ENCODE measurements around the gene CHTF18.
"Not testable (repeated sequence)": the region's sequence is repeated elsewhere in the genome, so short reads cannot be mapped to it uniquely, and the experiment has no call there.

Gene CHTF18

DNA sequence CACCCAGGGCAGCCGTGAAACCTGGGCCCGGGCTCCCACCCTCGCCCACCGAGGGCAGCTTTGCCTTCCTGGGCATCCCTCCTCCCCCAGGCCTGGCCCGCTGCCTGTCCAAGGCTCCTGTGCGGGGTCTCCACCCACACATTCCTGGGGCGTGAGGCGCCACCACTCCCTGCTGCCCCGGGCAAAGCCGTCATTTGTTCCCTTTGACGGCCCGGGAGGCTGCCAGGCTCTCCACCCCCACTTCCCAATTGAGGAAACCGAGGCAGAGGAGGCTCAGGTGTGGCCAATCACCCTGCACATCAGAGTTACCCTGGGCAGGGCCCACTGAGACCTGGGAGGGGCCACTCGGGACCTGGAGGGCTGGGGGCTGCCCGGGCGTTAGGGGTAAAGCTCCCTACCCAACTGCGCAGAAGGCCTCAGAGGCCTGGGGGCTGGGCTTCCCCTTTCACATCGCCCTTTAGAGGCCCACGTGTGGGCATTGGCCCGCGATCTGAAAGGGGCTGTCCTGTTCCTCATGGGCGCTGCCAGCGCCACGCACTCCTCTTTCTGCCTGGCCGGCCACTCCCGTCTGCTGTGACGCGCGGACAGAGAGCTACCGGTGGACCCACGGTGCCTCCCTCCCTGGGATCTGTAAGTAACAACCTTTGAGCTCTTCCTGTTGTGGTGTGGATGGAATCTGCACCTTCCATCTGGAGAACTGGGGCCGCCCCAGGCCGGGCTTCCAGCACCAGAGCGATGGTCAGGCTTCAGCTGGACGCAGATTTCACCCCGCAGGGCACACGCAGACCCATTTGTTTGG is 27.7 kb upstream of the CHTF18 start, which contains the start of gene MSLN:
MSLN (plus strand) TSS at position 190 of the 799 bp plus-strand sequence. CDS start 1,947 bp downstream, outside the sequence.
- DNase-seq: no peak

DNA sequence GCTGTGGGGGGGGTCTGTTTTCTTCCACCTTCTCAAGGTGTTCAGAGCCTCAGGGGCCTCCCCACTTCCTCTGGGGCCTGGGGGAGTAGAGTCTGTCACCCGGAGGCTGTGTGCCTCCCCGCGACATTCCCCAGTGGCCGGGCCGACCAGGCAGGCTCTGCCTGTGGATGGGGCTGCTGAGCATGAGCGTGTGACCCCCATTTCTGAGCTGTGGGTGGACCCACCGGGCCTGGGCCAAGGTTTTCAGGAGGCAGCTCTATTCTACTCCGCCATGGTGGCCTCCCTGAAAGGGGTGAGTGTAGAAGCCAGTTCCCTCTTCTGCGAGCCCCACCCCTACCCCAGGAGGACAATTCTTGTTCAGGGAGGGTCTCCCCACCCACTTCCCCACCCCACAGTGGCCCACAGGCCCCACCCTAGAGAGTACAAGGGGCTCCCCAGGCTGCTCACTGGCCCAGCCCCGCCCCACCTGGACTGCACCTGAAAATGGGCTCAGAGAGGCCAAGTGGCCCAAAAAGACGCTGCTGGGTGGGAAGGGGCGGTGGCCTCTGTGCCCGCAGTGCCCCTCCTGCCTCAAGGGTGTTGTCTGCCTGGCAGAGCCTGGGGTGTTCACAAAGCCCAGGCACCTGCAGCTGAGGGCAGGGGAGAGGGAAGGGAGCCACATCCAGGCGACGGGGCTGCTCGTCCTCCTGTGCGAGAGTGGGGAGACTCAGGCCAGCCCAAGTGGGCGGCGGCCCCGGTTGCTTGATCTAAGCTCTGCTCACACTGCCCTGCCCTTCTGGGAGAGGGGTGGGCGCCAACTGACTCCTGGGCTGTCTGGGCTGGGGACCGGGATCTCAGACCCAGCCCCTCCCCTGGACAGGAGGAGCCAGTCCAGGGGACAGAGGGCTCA is 26.6 kb upstream of the CHTF18 start:
- no peak for DNase-seq

DNA sequence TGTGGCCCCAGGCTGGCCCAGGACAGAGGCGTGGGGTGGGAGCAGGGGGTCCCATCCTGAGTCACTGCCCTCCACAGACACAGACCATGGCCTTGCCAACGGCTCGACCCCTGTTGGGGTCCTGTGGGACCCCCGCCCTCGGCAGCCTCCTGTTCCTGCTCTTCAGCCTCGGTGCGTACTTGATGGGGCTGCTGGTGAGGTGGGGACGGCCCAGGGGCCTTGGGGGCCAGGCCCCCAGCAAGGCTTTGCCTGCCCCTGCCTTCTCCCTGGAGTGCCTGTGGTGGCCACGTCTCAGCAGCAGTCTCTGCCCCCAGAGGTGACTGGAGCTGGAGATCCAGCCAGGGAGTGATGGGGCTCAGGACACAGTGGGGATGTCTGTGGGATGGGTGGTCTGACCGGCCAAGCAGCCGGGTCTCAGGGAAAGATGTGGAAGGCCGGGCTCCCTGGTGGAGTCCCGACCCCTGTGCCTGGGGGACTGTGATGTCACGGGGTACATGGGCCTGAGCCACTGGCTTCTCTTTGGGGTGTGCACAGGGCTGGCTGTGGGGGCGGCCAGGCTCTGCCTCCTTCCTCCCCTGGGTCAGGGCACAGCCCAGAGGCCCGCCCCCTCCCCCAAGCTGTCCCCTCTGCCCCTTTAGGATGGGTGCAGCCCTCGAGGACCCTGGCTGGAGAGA is 25.7 kb upstream of the CHTF18 start:
- DNase-seq: no peak

DNA sequence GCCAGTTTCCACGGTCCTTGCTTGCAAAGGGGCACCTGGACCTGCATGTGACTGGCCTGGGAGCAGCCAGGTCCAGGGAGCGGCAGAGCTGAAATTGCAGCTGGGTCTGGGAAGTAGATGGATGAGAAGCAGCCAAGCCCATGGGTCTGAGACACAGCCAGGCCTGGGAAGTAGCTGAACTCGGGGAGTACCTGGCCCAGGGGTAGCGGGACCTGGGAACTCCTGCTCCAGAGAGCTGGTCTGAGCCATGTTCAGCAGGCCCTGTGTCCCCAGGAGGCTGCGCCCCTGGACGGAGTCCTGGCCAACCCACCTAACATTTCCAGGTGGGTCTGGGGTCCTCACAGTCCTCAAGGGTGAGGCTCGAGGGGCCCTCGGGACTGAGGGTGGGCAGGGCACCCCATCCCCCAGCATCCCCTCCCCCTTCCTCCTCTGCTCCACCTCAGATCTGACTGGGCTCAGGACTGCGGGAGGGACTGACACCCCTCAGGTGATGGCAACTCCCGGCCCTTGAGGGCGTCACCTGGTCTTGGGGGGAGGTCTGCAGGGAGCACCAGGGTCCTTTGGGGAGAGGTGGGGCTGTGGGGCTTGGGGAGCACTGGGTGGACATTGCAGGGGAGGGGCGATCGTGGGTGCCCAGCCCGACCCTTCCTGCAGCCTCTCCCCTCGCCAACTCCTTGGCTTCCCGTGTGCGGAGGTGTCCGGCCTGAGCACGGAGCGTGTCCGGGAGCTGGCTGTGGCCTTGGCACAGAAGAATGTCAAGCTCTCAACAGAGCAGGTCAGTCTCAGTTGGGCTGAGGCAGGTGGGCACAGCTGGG is 24.8 kb upstream of the CHTF18 start:
- peak; percentile 28 for DNase-seq

DNA sequence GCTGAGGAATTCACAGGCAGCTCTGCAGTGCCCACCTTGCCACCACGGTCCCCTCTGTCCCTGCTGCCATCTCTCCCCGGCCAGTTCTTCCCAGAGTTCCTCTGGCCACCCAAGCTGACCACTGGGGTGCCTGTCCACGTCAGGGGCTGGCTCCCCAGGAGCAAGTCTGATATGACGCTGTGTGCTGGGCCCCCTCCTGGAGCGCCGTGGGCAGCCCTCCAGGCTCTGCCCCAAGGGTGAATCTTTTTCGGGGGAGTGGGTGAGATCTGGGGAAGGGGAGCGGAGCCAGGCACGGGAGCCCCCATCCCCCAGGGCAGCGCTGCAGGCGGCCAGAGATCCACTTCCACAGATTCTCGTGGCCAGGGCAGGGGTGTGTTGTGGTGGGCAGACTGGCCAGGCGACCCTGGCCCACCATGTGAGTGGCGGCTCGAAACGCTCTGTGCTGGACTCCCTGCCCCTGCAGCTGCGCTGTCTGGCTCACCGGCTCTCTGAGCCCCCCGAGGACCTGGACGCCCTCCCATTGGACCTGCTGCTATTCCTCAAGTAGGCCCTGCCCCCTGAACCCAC is 24.2 kb upstream of the CHTF18 start:
- DNase-seq: no peak

DNA sequence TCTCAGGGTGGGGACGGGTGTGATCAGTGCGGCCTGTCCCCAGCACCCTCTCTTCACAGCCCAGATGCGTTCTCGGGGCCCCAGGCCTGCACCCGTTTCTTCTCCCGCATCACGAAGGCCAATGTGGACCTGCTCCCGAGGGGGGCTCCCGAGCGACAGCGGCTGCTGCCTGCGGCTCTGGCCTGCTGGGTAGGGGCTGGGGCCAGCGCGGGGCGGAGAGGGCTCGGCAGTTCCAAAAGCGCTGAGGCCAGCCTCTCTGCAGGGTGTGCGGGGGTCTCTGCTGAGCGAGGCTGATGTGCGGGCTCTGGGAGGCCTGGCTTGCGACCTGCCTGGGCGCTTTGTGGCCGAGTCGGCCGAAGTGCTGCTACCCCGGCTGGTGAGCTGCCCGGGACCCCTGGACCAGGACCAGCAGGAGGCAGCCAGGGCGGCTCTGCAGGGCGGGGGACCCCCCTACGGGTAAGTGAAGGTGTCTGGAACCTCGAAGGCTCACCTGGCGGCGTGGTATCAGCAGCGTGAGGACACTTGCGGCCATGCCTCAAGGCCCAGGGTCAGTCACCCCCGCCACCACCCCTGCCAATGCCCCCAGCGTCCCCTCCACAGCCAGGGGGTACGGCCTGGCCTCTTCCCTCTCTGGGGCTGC is 23.5 kb upstream of the CHTF18 start:
- no peak for DNase-seq

DNA sequence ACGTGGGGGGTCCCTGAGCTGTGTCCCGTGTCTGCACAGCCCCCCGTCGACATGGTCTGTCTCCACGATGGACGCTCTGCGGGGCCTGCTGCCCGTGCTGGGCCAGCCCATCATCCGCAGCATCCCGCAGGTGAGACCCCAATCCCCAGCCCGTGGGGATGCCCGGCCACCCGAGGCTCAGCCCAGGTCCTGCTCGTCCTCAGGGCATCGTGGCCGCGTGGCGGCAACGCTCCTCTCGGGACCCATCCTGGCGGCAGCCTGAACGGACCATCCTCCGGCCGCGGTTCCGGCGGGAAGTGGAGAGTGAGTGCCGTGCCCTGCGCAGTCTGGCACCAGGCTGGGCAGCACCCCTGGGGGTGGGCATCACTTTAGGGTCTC is 22.9 kb upstream of the CHTF18 start:
- no peak for DNase-seq

DNA sequence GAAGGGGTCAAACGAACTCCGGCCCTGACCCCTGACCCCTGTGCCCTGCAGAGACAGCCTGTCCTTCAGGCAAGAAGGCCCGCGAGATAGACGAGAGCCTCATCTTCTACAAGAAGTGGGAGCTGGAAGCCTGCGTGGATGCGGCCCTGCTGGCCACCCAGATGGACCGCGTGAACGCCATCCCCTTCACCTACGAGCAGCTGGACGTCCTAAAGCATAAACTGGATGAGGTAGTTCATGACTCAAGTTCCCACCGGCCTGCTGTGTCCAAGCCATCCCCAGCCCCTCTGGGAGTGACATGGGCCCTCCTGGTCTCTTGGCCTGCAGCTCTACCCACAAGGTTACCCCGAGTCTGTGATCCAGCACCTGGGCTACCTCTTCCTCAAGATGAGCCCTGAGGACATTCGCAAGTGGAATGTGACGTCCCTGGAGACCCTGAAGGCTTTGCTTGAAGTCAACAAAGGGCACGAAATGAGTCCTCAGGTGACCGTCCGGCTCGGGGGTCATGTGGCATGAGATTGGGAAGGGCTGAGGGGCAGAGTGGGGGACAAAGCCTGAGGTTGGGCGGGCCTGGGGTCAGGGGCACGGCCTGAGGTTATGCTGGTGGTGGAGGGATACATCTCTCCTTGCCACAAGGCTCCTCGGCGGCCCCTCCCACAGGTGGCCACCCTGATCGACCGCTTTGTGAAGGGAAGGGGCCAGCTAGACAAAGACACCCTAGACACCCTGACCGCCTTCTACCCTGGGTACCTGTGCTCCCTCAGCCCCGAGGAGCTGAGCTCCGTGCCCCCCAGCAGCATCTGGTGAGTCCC is 22.2 kb upstream of the CHTF18 start:
- DNase-seq: peak; percentile 31

DNA sequence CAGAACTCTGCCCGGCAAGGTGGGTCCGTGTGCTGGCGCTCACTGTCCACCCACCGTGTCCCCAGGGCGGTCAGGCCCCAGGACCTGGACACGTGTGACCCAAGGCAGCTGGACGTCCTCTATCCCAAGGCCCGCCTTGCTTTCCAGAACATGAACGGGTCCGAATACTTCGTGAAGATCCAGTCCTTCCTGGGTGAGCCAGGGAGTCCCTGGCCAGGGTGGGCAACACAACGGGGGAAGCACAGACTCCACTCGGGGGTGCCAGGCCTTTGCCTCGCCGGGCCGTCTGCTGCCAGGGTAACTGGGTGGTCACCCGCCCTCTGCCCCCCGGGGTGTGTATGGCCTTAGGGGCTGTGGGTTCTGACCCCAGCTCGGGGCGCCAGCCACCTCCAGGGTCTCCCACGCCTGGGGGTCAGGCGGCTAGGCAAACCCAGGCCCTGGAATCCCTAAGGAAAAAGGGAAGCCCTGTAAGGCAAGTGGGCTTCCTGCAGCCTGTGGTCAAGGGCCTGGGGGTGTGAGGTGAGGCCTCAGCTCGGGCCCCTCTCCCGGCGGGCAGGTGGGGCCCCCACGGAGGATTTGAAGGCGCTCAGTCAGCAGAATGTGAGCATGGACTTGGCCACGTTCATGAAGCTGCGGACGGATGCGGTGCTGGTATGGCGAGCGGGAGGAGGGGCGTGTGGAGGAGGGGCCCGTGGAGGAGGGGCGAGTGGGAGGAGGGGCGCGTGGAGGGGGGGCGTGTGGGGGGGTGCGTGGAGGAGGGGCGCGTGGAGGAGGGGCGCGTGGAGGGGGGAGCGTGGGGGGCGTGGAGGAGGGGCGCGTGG is 21.4 kb upstream of the CHTF18 start:
- DNase-seq: no peak

DNA sequence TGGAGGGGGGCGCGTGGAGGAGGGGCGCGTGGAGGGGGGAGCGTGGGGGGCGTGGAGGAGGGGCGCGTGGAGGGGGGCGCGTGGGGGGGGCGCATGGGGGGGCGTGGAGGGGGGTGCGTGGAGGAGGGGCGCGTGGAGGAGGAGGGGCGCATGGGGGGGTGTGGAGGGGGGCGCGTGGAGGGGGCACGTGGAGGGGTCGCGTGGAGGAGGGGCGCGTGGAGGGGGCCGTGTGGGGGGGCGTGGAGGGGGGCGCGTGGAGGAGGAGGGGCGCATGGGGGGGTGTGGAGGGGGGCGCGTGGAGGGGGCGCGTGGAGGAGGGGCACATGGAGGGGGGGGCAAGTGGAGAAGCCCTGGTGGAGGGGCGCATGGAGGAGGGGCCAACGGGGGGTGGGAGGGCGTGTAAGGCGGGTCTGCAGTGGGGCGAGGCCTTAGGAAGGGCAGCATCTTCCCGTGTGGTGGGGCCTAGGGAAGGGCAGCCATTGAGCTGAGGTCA is 20.6 kb upstream of the CHTF18 start:
- no peak for DNase-seq

DNA sequence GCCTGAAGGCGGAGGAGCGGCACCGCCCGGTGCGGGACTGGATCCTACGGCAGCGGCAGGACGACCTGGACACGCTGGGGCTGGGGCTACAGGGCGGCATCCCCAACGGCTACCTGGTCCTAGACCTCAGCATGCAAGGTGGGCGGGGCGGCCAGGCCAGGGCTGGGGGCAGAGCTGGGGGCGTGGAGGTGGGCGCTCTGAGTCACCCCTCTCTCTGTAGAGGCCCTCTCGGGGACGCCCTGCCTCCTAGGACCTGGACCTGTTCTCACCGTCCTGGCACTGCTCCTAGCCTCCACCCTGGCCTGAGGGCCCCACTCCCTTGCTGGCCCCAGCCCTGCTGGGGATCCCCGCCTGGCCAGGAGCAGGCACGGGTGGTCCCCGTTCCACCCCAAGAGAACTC is 20.0 kb upstream of the CHTF18 start:
- peak; percentile 18 for DNase-seq

DNA sequence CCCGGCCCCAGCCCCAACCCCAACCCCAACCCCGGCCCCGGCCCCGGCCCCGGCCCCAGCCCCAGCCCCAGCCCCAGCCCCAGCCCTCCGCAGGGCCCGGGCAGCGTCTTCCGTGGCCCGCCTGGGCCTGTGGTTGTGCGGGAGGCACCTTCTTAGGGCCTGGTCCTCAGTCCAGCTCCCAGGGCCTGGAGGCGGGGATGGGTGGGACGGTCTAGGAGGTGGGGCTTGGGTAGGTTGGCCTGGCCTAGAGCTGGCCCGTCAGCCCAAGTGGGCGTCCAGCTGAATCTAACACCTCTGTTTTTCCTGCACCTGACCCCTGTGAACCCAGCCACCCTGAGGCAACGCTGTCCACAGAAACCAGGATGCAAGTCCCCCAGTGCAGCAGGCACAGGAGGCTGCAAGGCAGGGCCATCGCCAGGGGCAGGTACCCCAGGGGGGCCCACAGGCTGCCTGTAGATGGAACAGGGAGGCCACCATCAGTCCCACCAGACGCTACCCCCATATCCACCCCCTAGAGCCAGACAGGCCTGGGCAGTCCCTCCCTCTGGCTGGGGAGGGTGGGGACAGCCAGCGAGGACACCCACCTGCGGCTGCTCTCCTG is 19.1 kb upstream of the CHTF18 start:
- DNase-seq: no peak

DNA sequence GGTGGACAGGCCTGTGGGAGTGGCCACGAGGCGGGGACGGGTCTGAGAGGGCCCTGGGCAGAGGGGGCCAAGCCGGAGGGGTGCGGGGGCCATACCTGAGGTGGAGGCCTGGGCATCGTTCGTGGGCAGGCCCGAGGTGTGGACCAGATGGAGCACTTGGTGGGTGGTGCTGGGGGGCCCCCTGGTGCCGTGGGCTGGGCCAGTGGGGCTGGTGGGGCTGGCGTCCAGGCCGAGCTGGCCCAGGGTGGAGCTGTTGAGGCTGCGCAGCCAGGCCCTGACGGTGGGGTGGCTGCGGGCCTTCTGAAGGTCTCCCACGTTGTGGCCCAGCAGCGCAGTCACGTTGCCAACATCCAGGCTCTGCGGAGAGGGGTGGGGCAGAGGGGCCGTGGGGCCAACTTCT is 18.5 kb upstream of the CHTF18 start:
- no peak for DNase-seq

DNA sequence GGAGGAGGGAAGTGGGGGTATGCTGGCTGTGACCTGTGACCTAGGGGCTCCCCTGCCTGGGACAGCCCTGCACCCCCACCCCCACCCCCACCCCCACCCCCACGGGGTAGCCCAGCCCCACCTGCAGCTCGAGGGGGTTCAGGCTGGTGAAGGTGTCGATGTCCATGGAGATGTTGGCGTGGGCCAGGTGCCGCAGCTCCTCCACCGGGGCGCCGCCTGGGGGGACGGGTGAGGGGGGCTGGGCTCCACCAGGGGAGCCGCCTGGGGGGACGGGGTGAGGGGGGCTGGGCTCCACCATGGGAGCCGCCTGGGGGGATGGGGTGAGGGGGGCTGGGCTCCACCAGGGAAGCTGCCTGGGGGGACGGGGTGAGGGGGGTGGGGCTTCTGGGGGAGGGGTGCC is 18.0 kb upstream of the CHTF18 start:
- no peak for DNase-seq

DNA sequence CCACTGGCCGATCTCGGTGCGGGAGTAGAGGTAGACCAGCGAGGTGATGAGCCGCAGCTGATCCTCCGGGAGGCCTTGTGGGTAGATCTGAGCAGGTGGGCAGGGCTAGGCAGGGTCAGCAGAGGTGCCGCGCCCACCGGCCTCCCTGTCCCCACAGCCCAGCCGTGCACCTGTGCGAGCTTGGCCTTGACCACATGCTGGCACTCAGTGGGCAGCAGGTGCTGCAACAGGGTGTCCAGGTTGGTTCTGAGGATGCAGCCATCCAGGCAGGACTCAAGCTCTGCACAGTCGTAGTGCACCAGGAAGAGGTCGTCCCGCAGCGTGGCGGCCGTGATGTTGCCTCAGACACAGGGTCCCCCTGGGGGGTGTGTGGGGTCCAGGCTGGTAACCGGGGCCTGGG is 15.5 kb upstream of the CHTF18 start:
- no peak for DNase-seq

DNA sequence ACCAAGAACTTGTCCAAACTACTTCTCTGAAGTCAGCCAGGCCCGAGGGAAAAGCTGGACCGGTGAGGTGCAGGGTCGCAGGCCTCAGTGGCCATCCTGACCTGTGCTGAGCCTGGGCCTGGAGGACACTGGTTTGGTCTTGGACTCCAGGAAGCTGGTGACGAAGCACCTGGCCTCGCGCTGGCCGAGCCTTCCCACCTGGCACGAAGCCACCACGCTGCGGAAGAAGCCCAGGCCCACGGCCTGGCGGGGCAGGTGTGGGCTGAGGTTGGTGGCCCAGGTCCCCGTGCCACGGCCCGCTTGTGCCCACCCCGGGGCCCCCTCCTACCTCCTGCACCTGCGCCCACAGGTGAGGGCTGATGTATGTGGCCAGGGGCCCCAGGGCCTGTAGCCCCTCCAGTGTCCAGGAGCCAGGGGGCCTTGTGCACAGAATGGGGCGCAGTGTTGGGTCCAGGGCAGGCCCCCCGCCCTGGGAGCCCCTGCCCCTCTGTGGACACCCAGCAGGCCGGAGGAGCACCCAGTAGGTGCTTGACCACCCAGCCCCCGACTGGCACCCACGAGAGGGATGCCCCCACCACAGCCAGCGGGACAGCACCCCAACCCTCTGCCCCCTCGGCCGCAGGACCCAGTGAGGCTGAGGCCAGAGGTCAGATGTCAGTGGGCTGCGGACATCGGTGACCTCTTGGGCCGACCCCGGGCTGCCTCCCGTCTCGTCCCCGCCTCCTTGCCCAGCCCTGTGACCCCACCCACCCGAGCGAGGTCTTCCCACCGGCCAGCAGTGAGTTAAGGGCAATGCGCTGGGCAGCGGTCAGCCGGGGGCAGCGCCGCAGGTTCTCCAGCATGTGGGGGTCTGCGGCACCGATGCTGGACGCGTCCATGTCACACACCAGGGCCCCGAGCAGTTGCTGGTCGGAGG is 14.1 kb upstream of the CHTF18 start:
- DNase-seq: peak; percentile 76

DNA sequence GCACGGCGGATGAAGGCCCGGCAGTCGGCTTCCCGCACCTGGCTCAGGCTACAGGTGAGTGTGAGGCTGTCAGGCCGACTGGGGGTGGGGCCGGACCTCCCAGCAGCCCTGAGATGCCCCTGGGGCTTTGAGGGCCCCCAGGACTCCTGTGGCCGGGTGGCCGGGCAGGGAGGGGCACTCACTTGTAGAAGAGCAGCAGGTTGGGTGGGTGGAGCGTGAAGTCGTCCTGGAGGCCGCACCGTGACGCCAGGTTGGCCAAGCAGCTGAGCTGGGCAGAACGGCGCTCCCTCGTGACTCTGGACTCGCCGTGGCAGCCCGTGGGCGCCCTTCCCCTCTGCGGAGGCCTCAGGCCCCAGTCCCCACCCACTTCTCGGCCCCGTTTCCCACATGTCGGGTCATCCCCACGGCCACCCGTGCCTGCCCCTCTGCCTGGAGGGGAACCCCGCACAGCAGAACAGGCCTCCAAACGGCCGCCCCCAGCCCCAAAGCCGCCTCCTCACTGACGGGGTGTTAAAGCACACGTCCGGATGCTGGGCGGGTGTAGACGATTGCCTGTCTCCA is 13.1 kb upstream of the CHTF18 start:
- DNase-seq: no peak

DNA sequence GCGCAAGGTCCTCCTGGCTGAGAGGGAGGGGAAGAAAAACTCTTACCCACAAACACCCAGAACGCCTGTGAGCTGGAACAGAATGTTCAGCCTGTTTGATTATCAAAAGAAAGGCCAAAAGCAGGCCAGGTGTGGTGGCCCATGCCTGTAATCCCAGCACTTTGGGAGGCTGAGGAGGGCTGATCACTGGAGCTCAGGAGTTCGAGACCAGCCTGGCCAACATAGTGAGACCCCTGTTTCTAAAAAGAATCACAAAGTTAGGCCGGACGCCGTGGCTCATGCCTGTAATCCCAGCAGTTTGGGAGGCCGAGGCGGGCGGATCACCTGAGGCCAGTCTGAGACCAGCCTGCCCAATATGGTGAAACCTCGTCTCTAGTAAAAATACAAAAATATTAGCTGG is 12.1 kb upstream of the CHTF18 start:
- DNase-seq: not testable (repeated sequence)
